SK-N-SH treated with all-trans-retinoic acid at 6 μM for 48 hours (cell line): Measurements from ENCODE around the gene CXCL10.

Experiments used
- ARNTL ChIP-seq: fragments of 450-650 bp; formaldehyde crosslinking; IDR thresholded peaks from 2 replicates; pipeline ENCODE4 v1.5.0; 2020; ENCODE audit warnings: low read depth, mild to moderate bottlenecking, moderate library complexity, borderline replicate concordance
- ESRRG ChIP-seq: fragments of 250-450 bp; sonication (Bioruptor Pico); IDR thresholded peaks from 2 replicates; pipeline ENCODE4 v1.6.1; 2021; ENCODE audit warnings: mild to moderate bottlenecking
- ISL1 ChIP-seq: fragments of 250-450 bp; sonication (Bioruptor Pico); IDR thresholded peaks from 2 replicates; pipeline ENCODE4 v2.1.2; 2022; ENCODE audit warnings: mild to moderate bottlenecking, moderate library complexity
- OSR1 ChIP-seq: fragments of 250-450 bp; sonication (Bioruptor Pico); IDR thresholded peaks from 2 replicates; pipeline ENCODE4 v1.8.0; 2022; ENCODE audit warnings: moderate library complexity, mild to moderate bottlenecking, inconsistent platforms
- PATZ1 ChIP-seq: fragments of 250-450 bp; sonication (Bioruptor Pico); IDR thresholded peaks from 2 replicates; pipeline ENCODE4 v1.8.0; 2020; ENCODE audit warnings: mild to moderate bottlenecking, moderate library complexity, borderline replicate concordance
- POU6F1 ChIP-seq: fragments of 250-450 bp; sonication (Bioruptor Pico); IDR thresholded peaks from 2 replicates; pipeline ENCODE4 v1.8.0; 2021; ENCODE audit warnings: low read depth, mild to moderate bottlenecking, moderate library complexity, borderline replicate concordance
- RARB ChIP-seq: fragments of 250-450 bp; sonication (Bioruptor Pico); IDR thresholded peaks from 2 replicates; pipeline ENCODE4 v1.8.0; 2021; ENCODE audit warnings: mild to moderate bottlenecking, moderate library complexity
- TOX ChIP-seq: fragments of 250-450 bp; sonication (Bioruptor Pico); IDR thresholded peaks from 2 replicates; pipeline ENCODE4 v1.8.0; 2021; ENCODE audit warnings: mild to moderate bottlenecking, moderate library complexity, borderline replicate concordance
- TSHZ2 ChIP-seq: fragments of 250-450 bp; sonication (Bioruptor Pico); IDR thresholded peaks from 2 replicates; pipeline ENCODE4 v1.5.0; 2020; ENCODE audit warnings: mild to moderate bottlenecking, moderate library complexity
- ZFP3 ChIP-seq: fragments of 250-450 bp; sonication (Bioruptor Pico); IDR thresholded peaks from 2 replicates; pipeline ENCODE4 v1.5.0; 2020; ENCODE audit warnings: mild to moderate bottlenecking, moderate library complexity
- ZNF565 ChIP-seq: fragments of 450-650 bp; formaldehyde crosslinking; conservative IDR thresholded peaks from 2 replicates; pipeline ENCODE4 v1.5.0; 2020; ENCODE audit warnings: low read depth, mild to moderate bottlenecking, moderate library complexity
- ZNF70 ChIP-seq: fragments of 450-650 bp; formaldehyde crosslinking; IDR thresholded peaks from 2 replicates; pipeline ENCODE4 v1.5.0; 2020; ENCODE audit warnings: mild to moderate bottlenecking, moderate library complexity
- ZNF8 ChIP-seq: fragments of 450-650 bp; formaldehyde crosslinking; IDR thresholded peaks from 2 replicates; pipeline ENCODE4 v1.5.0; 2020; ENCODE audit warnings: mild to moderate bottlenecking, moderate library complexity

- TF ChIP-seq RARB (CRISPR knock-in tag), result no peak
- TF ChIP-seq ZNF70 (CRISPR knock-in tag), result no peak
- no peak for TF ChIP-seq ZFP3 (CRISPR knock-in tag)
- TF ChIP-seq ZNF8 (CRISPR knock-in tag), result no peak
- TF ChIP-seq ZNF565, result no peak
- no peak for TF ChIP-seq TSHZ2
- no peak for TF ChIP-seq TOX (CRISPR knock-in tag)
- TF ChIP-seq POU6F1 (CRISPR knock-in tag), result no peak
- TF ChIP-seq OSR1, result no peak
- no peak for TF ChIP-seq ISL1 (CRISPR knock-in tag)
- TF ChIP-seq PATZ1 (CRISPR knock-in tag), result no peak
- no peak for TF ChIP-seq ESRRG
- no peak for TF ChIP-seq ARNTL (CRISPR knock-in tag)
Measured at GRCh38 chr4:75992462-75992861, 30.8 kb downstream of the CXCL10 start.
